ENCODE results near the gene NT5C2.

NT5C2 gene

DNA sequence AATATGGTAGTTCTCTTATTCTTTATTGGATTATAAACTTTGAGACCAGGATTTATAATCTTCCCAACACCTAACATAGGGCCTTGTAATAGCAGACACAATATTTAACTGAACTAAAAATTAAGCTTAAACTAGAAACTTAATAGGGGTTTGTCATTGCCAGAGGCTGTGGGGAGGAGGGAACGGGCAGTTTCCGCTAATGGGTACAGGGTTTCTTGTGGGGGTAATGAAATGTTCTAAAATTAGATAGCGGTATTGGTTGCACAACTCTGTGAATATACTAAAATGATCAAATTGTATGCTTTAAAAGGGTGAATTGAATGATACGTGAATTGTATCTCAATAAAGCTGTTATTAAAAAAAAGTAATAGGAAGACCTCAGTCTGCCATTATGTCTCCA, 45.4 kb downstream of the NT5C2 start:
- H2AFZ ChIP-seq (ENCODE audit: low read depth, low read length) = no peak overlapping the region
- no peaks in the 10 kb centered on the region for H3K27me3 ChIP-seq (ENCODE audit: insufficient read depth, low read length, poor library complexity)
- no peak for ATAC-seq (ENCODE audit: insufficient read depth, low read depth)
- peaks cover 23% of the 10 kb centered on the region for H3K36me3 ChIP-seq (ENCODE audit: insufficient read depth, low read length)
- H3K4me2 ChIP-seq (ENCODE audit: insufficient read depth, low read length) = no peak overlapping the region
- H3K9ac ChIP-seq (ENCODE audit: low read depth, low read length) = no peak overlapping the region
- peaks cover 4% of the 10 kb centered on the region; the same call in 1 of the 2 replicates for H4K20me1 ChIP-seq (ENCODE audit: insufficient read depth, low read length)
- H3K4me1 ChIP-seq (ENCODE audit: insufficient read depth, low read length) = no peaks in the 10 kb centered on the region
- no peak overlapping the region for H3K27ac ChIP-seq (ENCODE audit: low read length)
- no peak overlapping the region for H3K4me3 ChIP-seq (ENCODE audit: low read depth in 1 of 2, low read length in 2 of 2)
- no peak for DNase-seq
- H3K79me2 ChIP-seq (ENCODE audit: insufficient read depth, low read length) = peaks cover 93% of the 10 kb centered on the region
- TF ChIP-seq, protein P1, sequence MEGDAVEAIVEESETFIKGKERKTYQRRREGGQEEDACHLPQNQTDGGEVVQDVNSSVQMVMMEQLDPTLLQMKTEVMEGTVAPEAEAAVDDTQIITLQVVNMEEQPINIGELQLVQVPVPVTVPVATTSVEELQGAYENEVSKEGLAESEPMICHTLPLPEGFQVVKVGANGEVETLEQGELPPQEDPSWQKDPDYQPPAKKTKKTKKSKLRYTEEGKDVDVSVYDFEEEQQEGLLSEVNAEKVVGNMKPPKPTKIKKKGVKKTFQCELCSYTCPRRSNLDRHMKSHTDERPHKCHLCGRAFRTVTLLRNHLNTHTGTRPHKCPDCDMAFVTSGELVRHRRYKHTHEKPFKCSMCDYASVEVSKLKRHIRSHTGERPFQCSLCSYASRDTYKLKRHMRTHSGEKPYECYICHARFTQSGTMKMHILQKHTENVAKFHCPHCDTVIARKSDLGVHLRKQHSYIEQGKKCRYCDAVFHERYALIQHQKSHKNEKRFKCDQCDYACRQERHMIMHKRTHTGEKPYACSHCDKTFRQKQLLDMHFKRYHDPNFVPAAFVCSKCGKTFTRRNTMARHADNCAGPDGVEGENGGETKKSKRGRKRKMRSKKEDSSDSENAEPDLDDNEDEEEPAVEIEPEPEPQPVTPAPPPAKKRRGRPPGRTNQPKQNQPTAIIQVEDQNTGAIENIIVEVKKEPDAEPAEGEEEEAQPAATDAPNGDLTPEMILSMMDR (IDR thresholded peaks at IDR 0.05; ENCODE audit: borderline replicate concordance, extremely low read depth, low read length, poor library complexity, severe bottlenecking) = no peak
- TF ChIP-seq EZH2 (IDR thresholded peaks at IDR 0.05; ENCODE audit: borderline replicate concordance, low read depth, low read length, severe bottlenecking) = no peak
- no peaks in the 10 kb centered on the region for H3K9me3 ChIP-seq (ENCODE audit: insufficient read depth, low read length, severe bottlenecking)

- Histone ChIP-seq H3K36me3 (ENCODE audit: insufficient read depth, low read length) (peaks cover 14% of the 10 kb centered on the region; the same call in 1 of the 2 replicates), H3K4me2 (ENCODE audit: insufficient read depth, low read length) (no peak overlapping the region), H2AFZ (ENCODE audit: low read depth, low read length) (no peak overlapping the region), H3K4me3 (ENCODE audit: low read depth in 1 of 2, low read length in 2 of 2) (no peak overlapping the region), H3K9me3 (ENCODE audit: insufficient read depth, low read length, severe bottlenecking) (no peaks in the 10 kb centered on the region), H3K27ac (ENCODE audit: low read length) (no peak overlapping the region), H3K9ac (ENCODE audit: low read depth, low read length) (no peak overlapping the region), H3K4me1 (ENCODE audit: insufficient read depth, low read length) (no peaks in the 10 kb centered on the region), H3K79me2 (ENCODE audit: insufficient read depth, low read length) (peaks cover 79% of the 10 kb centered on the region), H3K27me3 (ENCODE audit: insufficient read depth, low read length, poor library complexity) (no peaks in the 10 kb centered on the region), H4K20me1 (ENCODE audit: insufficient read depth, low read length) (peaks cover 4% of the 10 kb centered on the region; the same call in 1 of the 2 replicates)
- no peak for DNase-seq
- no peak for ATAC-seq (ENCODE audit: insufficient read depth, low read depth)
- TF ChIP-seq EZH2 (IDR thresholded peaks at IDR 0.05; ENCODE audit: borderline replicate concordance, low read depth, low read length, severe bottlenecking) = no peak
- TF ChIP-seq, protein P1 (IDR thresholded peaks at IDR 0.05; ENCODE audit: borderline replicate concordance, extremely low read depth, low read length, poor library complexity, severe bottlenecking) = no peak
Observed at GRCh38 chr10:103145860-103146466, 47.1 kb downstream of the NT5C2 start.

GRCh38 chr10:103145046-103145445, 48.0 kb downstream of the NT5C2 start:
- H3K4me2 ChIP-seq (ENCODE audit: insufficient read depth, low read length) = no peak overlapping the region
- no peak overlapping the region for H3K4me3 ChIP-seq (ENCODE audit: low read depth in 1 of 2, low read length in 2 of 2)
- TF ChIP-seq EZH2 (IDR thresholded peaks at IDR 0.05; ENCODE audit: borderline replicate concordance, low read depth, low read length, severe bottlenecking) = no peak
- TF ChIP-seq, protein P1 (IDR thresholded peaks at IDR 0.05; ENCODE audit: borderline replicate concordance, extremely low read depth, low read length, poor library complexity, severe bottlenecking) = no peak
- H3K27me3 ChIP-seq (ENCODE audit: insufficient read depth, low read length, poor library complexity) = no peaks in the 10 kb centered on the region
- no peak overlapping the region for H3K27ac ChIP-seq (ENCODE audit: low read length)
- H3K9ac ChIP-seq (ENCODE audit: low read depth, low read length) = no peak overlapping the region
- peaks cover 23% of the 10 kb centered on the region; the same call in 1 of the 2 replicates for H3K36me3 ChIP-seq (ENCODE audit: insufficient read depth, low read length)
- no peak overlapping the region for H2AFZ ChIP-seq (ENCODE audit: low read depth, low read length)
- H4K20me1 ChIP-seq (ENCODE audit: insufficient read depth, low read length) = peaks cover 4% of the 10 kb centered on the region; the same call in 1 of the 2 replicates
- peaks cover 72% of the 10 kb centered on the region for H3K79me2 ChIP-seq (ENCODE audit: insufficient read depth, low read length)
- DNase-seq (no peak), ATAC-seq (ENCODE audit: insufficient read depth, low read depth) (no peak)
- no peaks in the 10 kb centered on the region for H3K9me3 ChIP-seq (ENCODE audit: insufficient read depth, low read length, severe bottlenecking)
- no peaks in the 10 kb centered on the region for H3K4me1 ChIP-seq (ENCODE audit: insufficient read depth, low read length)

All from DND-41 (cell line).